ENCODE results near the gene PCDHGA11. TPM values are rescaled to one million over a fixed set of nuclear protein-coding genes. Genes with fewer than 3 reads are reported as not detected.
"Not testable (repeated sequence)": the region's sequence is repeated elsewhere in the genome, so short reads cannot be mapped to it uniquely, and the experiment has no call there.

The PCDHGA11 gene
- total RNA-seq, 1 donor from 2014 or later: 13.3 TPM

- Histone ChIP-seq H3K79me2 (ENCODE audit: low read depth) (no peaks in the 10 kb centered on the region), H3K9me3 (ENCODE audit: low read depth) (peaks cover 34% of the 10 kb centered on the region), H3K4me1 (no peaks in the 10 kb centered on the region), H3F3A (ENCODE audit: low read depth) (peaks cover 17% of the 10 kb centered on the region), H3K4me2 (no peak overlapping the region), H3K27me3 (no peaks in the 10 kb centered on the region), H3K36me3 (peaks cover 23% of the 10 kb centered on the region), H3K27ac (no peak overlapping the region), H3K4me3 (no peak overlapping the region), H2AFZ (replicated peaks) (no peak overlapping the region), H3K9ac (no peak overlapping the region), H4K20me1 (ENCODE audit: low read depth) (no peaks in the 10 kb centered on the region)
- Mint-ChIP-seq H3K4me1 (no peaks in the 10 kb centered on the region), H3K27me3 (ENCODE audit: insufficient read depth, low read depth) (peaks cover 17% of the 10 kb centered on the region), H3K36me3 (peaks cover 63% of the 10 kb centered on the region), H3K4me3 (no peak overlapping the region), H3K9me3 (peaks cover 76% of the 10 kb centered on the region), H3K27ac (no peak overlapping the region)
- no peak for DNase-seq (ENCODE audit: low spot score)
- TF ChIP-seq CTCF (IDR thresholded peaks at IDR 0.05) (no peak), EZH2phosphoT487 (IDR thresholded peaks at IDR 0.05) (no peak), EZH2 (IDR thresholded peaks at IDR 0.05) (no peak)
Measured at GRCh38 chr5:141431286-141431685, 10.4 kb downstream of the PCDHGA11 start.

GRCh38 chr5:141432308-141432707 is 11.5 kb downstream of the PCDHGA11 start:
- H3K4me3 Mint-ChIP-seq; H3K27me3 ChIP-seq; DNase-seq (ENCODE audit: low spot score); H3K27ac Mint-ChIP-seq; H3K4me1 ChIP-seq; H3K4me3 ChIP-seq; H3K9ac ChIP-seq; H3K4me2 ChIP-seq; H3K79me2 ChIP-seq (ENCODE audit: low read depth); H3K27ac ChIP-seq; H3K4me1 Mint-ChIP-seq; H2AFZ ChIP-seq (replicated peaks); H4K20me1 ChIP-seq (ENCODE audit: low read depth): not testable (repeated sequence)
- peaks cover 75% of the 10 kb centered on the region for H3K9me3 Mint-ChIP-seq
- H3K27me3 Mint-ChIP-seq (ENCODE audit: insufficient read depth, low read depth): peaks cover 17% of the 10 kb centered on the region
- peaks cover 59% of the 10 kb centered on the region for H3K36me3 Mint-ChIP-seq
- Histone ChIP-seq H3K36me3 (peaks cover 20% of the 10 kb centered on the region), H3K9me3 (ENCODE audit: low read depth) (peaks cover 29% of the 10 kb centered on the region), H3F3A (ENCODE audit: low read depth) (peaks cover 17% of the 10 kb centered on the region)

- Mint-ChIP-seq H3K9me3 (peaks cover 75% of the 10 kb centered on the region), H3K36me3 (peaks cover 56% of the 10 kb centered on the region)
- H3K27ac Mint-ChIP-seq: not testable (repeated sequence)
Measured at GRCh38 chr5:141432726-141433125, 11.9 kb downstream of the PCDHGA11 start.

GRCh38 chr5:141434006-141434405 is 13.2 kb downstream of the PCDHGA11 start:
- Mint-ChIP-seq H3K4me1 (no peaks in the 10 kb centered on the region), H3K36me3 (peaks cover 53% of the 10 kb centered on the region), H3K27me3 (ENCODE audit: insufficient read depth, low read depth) (peaks cover 13% of the 10 kb centered on the region), H3K27ac (no peak overlapping the region), H3K4me3 (no peak overlapping the region), H3K9me3 (peaks cover 72% of the 10 kb centered on the region)
- H3K9ac ChIP-seq: no peak overlapping the region
- H3K27me3 ChIP-seq: no peaks in the 10 kb centered on the region
- no peak overlapping the region for H3K4me3 ChIP-seq
- no peaks in the 10 kb centered on the region for H4K20me1 ChIP-seq (ENCODE audit: low read depth)
- no peak for TF ChIP-seq EZH2 (IDR thresholded peaks at IDR 0.05)
- TF ChIP-seq CTCF (IDR thresholded peaks at IDR 0.05): no peak
- no peak for TF ChIP-seq EZH2phosphoT487 (IDR thresholded peaks at IDR 0.05)
- H2AFZ ChIP-seq (replicated peaks): no peak overlapping the region
- peaks cover 17% of the 10 kb centered on the region for H3F3A ChIP-seq (ENCODE audit: low read depth)
- no peaks in the 10 kb centered on the region for H3K79me2 ChIP-seq (ENCODE audit: low read depth)
- no peak overlapping the region for H3K4me2 ChIP-seq
- H3K36me3 ChIP-seq: peaks cover 14% of the 10 kb centered on the region
- no peaks in the 10 kb centered on the region for H3K4me1 ChIP-seq
- no peak overlapping the region for H3K27ac ChIP-seq
- peaks cover 21% of the 10 kb centered on the region for H3K9me3 ChIP-seq (ENCODE audit: low read depth)
- DNase-seq (ENCODE audit: low spot score): no peak

More at GRCh38 chr5:141432726-141433125, 11.9 kb downstream of the PCDHGA11 start:
- not testable (repeated sequence) for H4K20me1 ChIP-seq (ENCODE audit: low read depth); H3K27ac ChIP-seq; DNase-seq (ENCODE audit: low spot score); H3K27me3 ChIP-seq; H3K4me3 Mint-ChIP-seq; H3K9ac ChIP-seq; H2AFZ ChIP-seq (replicated peaks); H3K79me2 ChIP-seq (ENCODE audit: low read depth); H3K4me1 Mint-ChIP-seq; H3K4me2 ChIP-seq; H3K4me1 ChIP-seq; H3K4me3 ChIP-seq
- H3K9me3 ChIP-seq (ENCODE audit: low read depth): peaks cover 29% of the 10 kb centered on the region
- H3K27me3 Mint-ChIP-seq (ENCODE audit: insufficient read depth, low read depth): peaks cover 17% of the 10 kb centered on the region
- peaks cover 20% of the 10 kb centered on the region for H3K36me3 ChIP-seq
- H3F3A ChIP-seq (ENCODE audit: low read depth): peaks cover 17% of the 10 kb centered on the region
